ENCODE results near the gene MYOF.

GRCh38 chr10:93271347-93271746 lies 210.8 kb downstream of the MYOF start:
- no peak for TF ChIP-seq POLR2A (IDR thresholded peaks at IDR 0.05)
- TF ChIP-seq, protein P1, sequence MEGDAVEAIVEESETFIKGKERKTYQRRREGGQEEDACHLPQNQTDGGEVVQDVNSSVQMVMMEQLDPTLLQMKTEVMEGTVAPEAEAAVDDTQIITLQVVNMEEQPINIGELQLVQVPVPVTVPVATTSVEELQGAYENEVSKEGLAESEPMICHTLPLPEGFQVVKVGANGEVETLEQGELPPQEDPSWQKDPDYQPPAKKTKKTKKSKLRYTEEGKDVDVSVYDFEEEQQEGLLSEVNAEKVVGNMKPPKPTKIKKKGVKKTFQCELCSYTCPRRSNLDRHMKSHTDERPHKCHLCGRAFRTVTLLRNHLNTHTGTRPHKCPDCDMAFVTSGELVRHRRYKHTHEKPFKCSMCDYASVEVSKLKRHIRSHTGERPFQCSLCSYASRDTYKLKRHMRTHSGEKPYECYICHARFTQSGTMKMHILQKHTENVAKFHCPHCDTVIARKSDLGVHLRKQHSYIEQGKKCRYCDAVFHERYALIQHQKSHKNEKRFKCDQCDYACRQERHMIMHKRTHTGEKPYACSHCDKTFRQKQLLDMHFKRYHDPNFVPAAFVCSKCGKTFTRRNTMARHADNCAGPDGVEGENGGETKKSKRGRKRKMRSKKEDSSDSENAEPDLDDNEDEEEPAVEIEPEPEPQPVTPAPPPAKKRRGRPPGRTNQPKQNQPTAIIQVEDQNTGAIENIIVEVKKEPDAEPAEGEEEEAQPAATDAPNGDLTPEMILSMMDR (IDR thresholded peaks at IDR 0.05) = no peak
